Mesenchymal stem cell (in vitro differentiated cells and primary cell): ENCODE data around the gene C9orf72.

ENCODE experiments used
- DNase-seq: peaks from one replicate; pipeline ENCODE4 v3.0.0-alpha.2; 2013
- H2AFZ ChIP-seq: one replicate; pipeline ENCODE4 v1.6.1; 2013; ENCODE audit warnings: low read depth, mild to moderate bottlenecking, control low read depth, inconsistent platforms, low read length, moderate library complexity
- H2AK5ac ChIP-seq: 2 replicates; pipeline ENCODE4 v1.6.1; 2013; ENCODE audit warnings: low read length, moderate library complexity, mild to moderate bottlenecking, inconsistent platforms; ENCODE audit not compliant: severe bottlenecking
- H2BK120ac ChIP-seq: one replicate; pipeline ENCODE4 v1.6.1; 2013; ENCODE audit warnings: low read depth, mild to moderate bottlenecking, inconsistent platforms, low read length, moderate library complexity
- H2BK12ac ChIP-seq, 2 experiments: one replicate each; pipeline ENCODE4 v1.6.1; 2013; ENCODE audit warnings: inconsistent platforms in 2 of 2, low read length in 2 of 2, mild to moderate bottlenecking in 2 of 2, moderate library complexity in 2 of 2, control low read depth in 1 of 2
- H2BK15ac ChIP-seq: one replicate; pipeline ENCODE4 v1.6.1; 2013; ENCODE audit warnings: mild to moderate bottlenecking, low read depth, inconsistent platforms; ENCODE audit not compliant: poor library complexity, severe bottlenecking
- H2BK5ac ChIP-seq: 2 replicates; pipeline ENCODE4 v1.6.1; 2013; ENCODE audit warnings: low read depth, mild to moderate bottlenecking, low read length, control low read depth, inconsistent platforms; ENCODE audit not compliant: poor library complexity, severe bottlenecking
- H3K14ac ChIP-seq, 2 experiments: one replicate each; pipeline ENCODE4 v1.6.1; 2013; ENCODE audit warnings: inconsistent platforms in 2 of 2, low read length in 2 of 2, control low read depth in 1 of 2, mild to moderate bottlenecking in 1 of 2, moderate library complexity in 1 of 2
- H3K18ac ChIP-seq, 2 experiments: one replicate each; pipeline ENCODE4 v1.6.1; 2013; ENCODE audit warnings: inconsistent platforms in 2 of 2, low read length in 2 of 2, control low read depth in 1 of 2, low read depth in 1 of 2, mild to moderate bottlenecking in 1 of 2
- H3K23ac ChIP-seq, 2 experiments: one replicate each; pipeline ENCODE4 v1.6.1; 2013; ENCODE audit warnings: inconsistent platforms in 2 of 2, low read length in 2 of 2, mild to moderate bottlenecking in 2 of 2, moderate library complexity in 2 of 2, control low read depth in 1 of 2
- H3K27ac ChIP-seq: 2 replicates; pipeline ENCODE4 v1.5.1; 2013; ENCODE audit warnings: mild to moderate bottlenecking, moderate library complexity, low read length, control low read depth, inconsistent platforms; ENCODE audit not compliant: poor library complexity, severe bottlenecking
- H3K27me3 ChIP-seq, 2 experiments: 2 replicates each; pipeline versions ENCODE4 v1.6.1 to v1.7.0; 2013; ENCODE audit warnings: low read length in 2 of 2, mild to moderate bottlenecking in 2 of 2, moderate library complexity in 2 of 2, control low read depth in 1 of 2, inconsistent platforms in 1 of 2; ENCODE audit not compliant: control insufficient read depth in 1 of 2, insufficient read depth in 1 of 2
- H3K36me3 ChIP-seq, 2 experiments: 2 replicates each; pipeline versions ENCODE4 v1.6.1 to v1.7.0; 2013; ENCODE audit warnings: low read length in 2 of 2, control low read depth in 1 of 2, inconsistent platforms in 1 of 2, low read depth in 1 of 2, mild to moderate bottlenecking in 1 of 2; ENCODE audit not compliant: insufficient read depth in 2 of 2, control insufficient read depth in 1 of 2
- H3K4ac ChIP-seq, 2 experiments: one replicate each; pipeline ENCODE4 v1.6.1; 2013; ENCODE audit warnings: inconsistent platforms in 2 of 2, low read length in 2 of 2, mild to moderate bottlenecking in 2 of 2, moderate library complexity in 2 of 2, control low read depth in 1 of 2, low read depth in 1 of 2
- H3K4me1 ChIP-seq: 2 replicates; pipeline ENCODE4 v1.6.1; 2013; ENCODE audit warnings: low read depth, low read length, control low read depth; ENCODE audit not compliant: control insufficient read depth, insufficient read depth
- H3K4me2 ChIP-seq: 2 replicates; pipeline ENCODE4 v1.6.1; 2013; ENCODE audit warnings: low read length, mild to moderate bottlenecking, inconsistent platforms; ENCODE audit not compliant: poor library complexity, severe bottlenecking
- H3K4me3 ChIP-seq, 2 experiments: 2 replicates each; pipeline versions ENCODE4 v1.5.1 to v1.7.0; 2013; ENCODE audit warnings: low read length in 2 of 2, mild to moderate bottlenecking in 2 of 2, control low read depth in 1 of 2, low read depth in 1 of 2; ENCODE audit not compliant: insufficient read depth in 1 of 2
- H3K79me1 ChIP-seq: replicated peaks from 2 replicates; pipeline ENCODE4 v1.6.1; 2013; ENCODE audit warnings: mild to moderate bottlenecking, control low read depth, low read length, inconsistent platforms; ENCODE audit not compliant: poor library complexity, severe bottlenecking
- H3K9ac ChIP-seq: 2 replicates; pipeline ENCODE4 v1.7.0; 2013; ENCODE audit warnings: mild to moderate bottlenecking, low read length, moderate library complexity
- H3K9me3 ChIP-seq: 2 replicates; pipeline ENCODE4 v1.7.0; 2013; ENCODE audit warnings: mild to moderate bottlenecking, low read length; ENCODE audit not compliant: control insufficient read depth
- H4K8ac ChIP-seq: one replicate; pipeline ENCODE4 v1.6.1; 2013; ENCODE audit warnings: inconsistent platforms, mild to moderate bottlenecking, low read length, moderate library complexity
- H4K91ac ChIP-seq: one replicate; pipeline ENCODE4 v1.6.1; 2013; ENCODE audit warnings: mild to moderate bottlenecking, low read length, inconsistent platforms
- WGBS: methylation state at CpG from one replicate; pipeline ENCODE4 v1.1.7; 2013; ENCODE audit warnings: mixed read lengths; 5-methylcytosine and 5-hydroxymethylcytosine counted together

Gene C9orf72

DNA sequence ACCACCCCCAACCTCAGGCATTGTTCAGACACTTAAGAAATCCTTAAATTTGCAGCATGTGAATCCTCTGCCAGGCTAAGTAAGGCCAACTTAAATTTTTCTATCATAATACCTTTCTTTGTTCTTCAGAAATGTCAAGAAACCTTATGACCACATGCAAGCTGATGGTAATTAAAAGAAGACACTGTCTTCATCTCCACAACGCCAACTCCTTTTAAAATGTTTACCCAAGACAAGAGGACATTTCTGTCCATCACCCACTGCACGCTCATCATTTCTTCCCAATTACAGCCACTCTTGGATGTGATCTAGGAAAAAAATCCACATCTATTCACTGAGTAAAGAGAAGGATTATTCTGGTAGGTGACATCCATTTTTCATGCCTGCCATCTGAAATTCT, 55.3 kb downstream of the C9orf72 start:
- Histone ChIP-seq H3K36me3 (no peaks in the 10 kb centered on the region), H2BK12ac (no peak overlapping the region), H4K8ac (no peak overlapping the region), H4K91ac (no peak overlapping the region), H2AK5ac (no peak overlapping the region), H3K79me1 (no peaks in the 10 kb centered on the region), H3K18ac (no peak overlapping the region), H3K14ac (no peak overlapping the region), H3K4me1 (no peaks in the 10 kb centered on the region), H3K4me3 (no peak overlapping the region), H3K4me2 (no peak overlapping the region), H3K27me3 (peaks cover 0 to 4% of the 10 kb centered on the region in 2 experiments), H3K23ac (no peak overlapping the region), H2BK15ac (no peak overlapping the region), H3K9ac (no peak overlapping the region), H3K27ac (no peak overlapping the region), H3K9me3 (no peaks in the 10 kb centered on the region), H2BK5ac (no peak overlapping the region), H3K4ac (no peak overlapping the region), H2AFZ (no peak overlapping the region), H2BK120ac (no peak overlapping the region)
- WGBS = 83% methylated on average over 2 of the region's 2 CpGs
- DNase-seq = no peak

- Histone ChIP-seq H2AK5ac (no peak overlapping the region), H3K4ac (no peak overlapping the region), H3K4me3 (no peak overlapping the region), H3K4me1 (no peaks in the 10 kb centered on the region), H3K36me3 (no peaks in the 10 kb centered on the region), H3K9ac (no peak overlapping the region), H2BK5ac (no peak overlapping the region), H2AFZ (no peak overlapping the region), H3K27ac (no peak overlapping the region), H2BK15ac (no peak overlapping the region), H3K79me1 (no peaks in the 10 kb centered on the region), H4K91ac (no peak overlapping the region), H2BK12ac (no peak overlapping the region), H4K8ac (no peak overlapping the region), H3K27me3 (peaks cover 0 to 7% of the 10 kb centered on the region in 2 experiments), H3K14ac (peak overlapping the region in 1 of 2 experiments; percentile 55), H3K4me2 (no peak overlapping the region), H3K9me3 (no peaks in the 10 kb centered on the region), H3K23ac (no peak overlapping the region), H3K18ac (no peak overlapping the region), H2BK120ac (no peak overlapping the region)
- WGBS = 100% methylated on average over 2 of the region's 2 CpGs
- DNase-seq = no peak
These were observed 58.7 kb downstream of the C9orf72 start for GRCh38 chr9:27514551-27514950.

GRCh38 chr9:27511771-27512170, 61.5 kb downstream of the C9orf72 start:
- no peak overlapping the region for H2AK5ac ChIP-seq
- H3K4ac ChIP-seq = no peak overlapping the region
- H3K9me3 ChIP-seq = no peaks in the 10 kb centered on the region
- no peaks in the 10 kb centered on the region for H3K36me3 ChIP-seq
- no peaks in the 10 kb centered on the region for H3K4me1 ChIP-seq
- H2AFZ ChIP-seq = no peak overlapping the region
- no peak for DNase-seq
- no peak overlapping the region for H3K18ac ChIP-seq
- H2BK120ac ChIP-seq = no peak overlapping the region
- H3K4me2 ChIP-seq = no peak overlapping the region
- peaks cover 0 to 7% of the 10 kb centered on the region in 2 experiments for H3K27me3 ChIP-seq
- H2BK15ac ChIP-seq = no peak overlapping the region
- no peak overlapping the region for H4K91ac ChIP-seq
- no peak overlapping the region for H3K4me3 ChIP-seq
- H3K27ac ChIP-seq = no peak overlapping the region
- H3K79me1 ChIP-seq = no peaks in the 10 kb centered on the region
- no peak overlapping the region for H2BK12ac ChIP-seq
- no peak overlapping the region for H2BK5ac ChIP-seq
- H3K14ac ChIP-seq = peak overlapping the region in 1 of 2 experiments; percentile 39
- H3K9ac ChIP-seq = no peak overlapping the region
- no peak overlapping the region for H3K23ac ChIP-seq
- WGBS = 82% methylated on average over 2 of the region's 2 CpGs
- no peak overlapping the region for H4K8ac ChIP-seq

DNA sequence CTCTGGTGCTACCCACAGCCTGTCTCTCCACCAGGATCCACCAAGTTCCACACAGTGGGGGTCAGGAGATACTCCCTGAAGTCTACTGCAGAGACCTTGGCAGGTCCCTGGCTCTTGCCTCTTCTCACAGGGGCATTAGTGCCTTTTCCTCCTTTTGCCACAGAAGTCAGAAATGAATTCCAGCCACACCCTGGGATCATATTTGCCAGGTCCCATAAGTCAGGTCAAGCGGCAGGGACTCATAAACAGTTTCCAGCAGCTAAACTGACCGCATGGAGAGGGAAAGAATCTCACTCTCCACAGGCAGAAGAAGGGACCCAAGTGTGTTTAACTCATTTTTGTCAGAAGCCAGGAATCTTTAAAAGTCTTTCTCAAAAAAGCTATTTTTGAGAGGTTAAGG, 62.5 kb downstream of the C9orf72 start:
- no peak overlapping the region for H2BK12ac ChIP-seq
- WGBS = 93% methylated on average over 2 of the region's 2 CpGs

More for the DNA sequence above, 62.5 kb downstream of the C9orf72 start:
- DNase-seq = no peak
- Histone ChIP-seq H2BK120ac (no peak overlapping the region), H3K36me3 (no peaks in the 10 kb centered on the region), H4K91ac (no peak overlapping the region), H2BK5ac (no peak overlapping the region), H2AFZ (no peak overlapping the region), H3K79me1 (no peaks in the 10 kb centered on the region), H3K4me3 (no peak overlapping the region), H3K4me2 (no peak overlapping the region), H3K27ac (no peak overlapping the region), H3K4ac (no peak overlapping the region), H2BK15ac (no peak overlapping the region), H3K9me3 (no peaks in the 10 kb centered on the region), H3K23ac (no peak overlapping the region), H3K9ac (no peak overlapping the region), H4K8ac (no peak overlapping the region), H3K14ac (no peak overlapping the region), H3K27me3 (peaks cover 0 to 5% of the 10 kb centered on the region in 2 experiments), H2AK5ac (no peak overlapping the region), H3K18ac (no peak overlapping the region), H3K4me1 (no peaks in the 10 kb centered on the region)
